SIG-M5 treated with dmso at 0.1 percent for 504 hours (cell line): ENCODE data around the gene SLC26A8.
"Not testable (repeated sequence)": the region's sequence is repeated elsewhere in the genome, so short reads cannot be mapped to it uniquely, and the experiment has no call there.

Experiments
- DNase-seq: peaks from one replicate; lab custom pipeline; 2025; ENCODE audit not compliant: unreplicated experiment; lab: John Stamatoyannopoulos, UW

Gene SLC26A8

GRCh38 chr6:35916893-35917292, 107.5 kb downstream of the SLC26A8 start:
- DNase-seq = not testable (repeated sequence)

GRCh38 chr6:35916056-35916455, 108.4 kb downstream of the SLC26A8 start:
- no peak for DNase-seq

GRCh38 chr6:35914536-35914935, 109.9 kb downstream of the SLC26A8 start:
- no peak for DNase-seq

- DNase-seq = no peak
Observed at GRCh38 chr6:35911871-35912653, 112.4 kb downstream of the SLC26A8 start.

- not testable (repeated sequence) for DNase-seq
Observed at GRCh38 chr6:35909571-35909970, 114.9 kb downstream of the SLC26A8 start.

DNA sequence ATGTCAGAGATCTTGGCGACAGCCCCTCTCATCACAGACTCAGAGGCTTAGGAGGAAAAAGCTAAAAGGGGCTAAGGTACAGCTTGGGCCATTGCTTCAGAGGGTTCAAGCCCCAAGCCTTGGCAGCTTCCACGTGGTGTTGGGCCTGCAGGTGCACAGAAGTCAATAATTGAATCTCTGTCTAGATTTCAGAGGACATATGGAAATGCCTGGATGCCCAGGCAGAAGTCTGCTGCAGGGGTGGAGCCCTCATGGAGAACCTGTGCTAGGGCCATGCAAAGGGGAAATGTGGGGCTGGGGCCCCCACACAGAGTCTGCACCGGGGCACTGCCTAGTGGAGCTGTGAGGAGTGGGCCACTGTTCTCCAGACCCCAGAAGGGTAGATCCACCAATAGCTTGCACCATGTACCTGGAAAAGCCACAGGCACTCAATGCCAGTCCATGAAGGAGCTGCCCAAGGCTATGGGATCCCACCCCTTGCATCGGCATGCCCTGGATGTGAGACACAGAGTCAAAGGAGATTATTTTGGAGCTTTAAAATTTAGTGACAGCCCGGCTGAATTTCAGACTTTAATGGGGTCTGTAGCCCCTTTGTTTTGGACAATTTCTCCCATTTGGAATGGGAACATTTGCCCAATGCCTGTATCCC, 115.6 kb downstream of the SLC26A8 start:
- not testable (repeated sequence) for DNase-seq

GRCh38 chr6:35907750-35908149, 116.7 kb downstream of the SLC26A8 start:
- no peak for DNase-seq

- DNase-seq = no peak
Observed at GRCh38 chr6:35906499-35906846, 118.0 kb downstream of the SLC26A8 start.

GRCh38 chr6:35905841-35906498, 118.5 kb downstream of the SLC26A8 start:
- DNase-seq = no peak

GRCh38 chr6:35905141-35905785, 119.2 kb downstream of the SLC26A8 start:
- no peak for DNase-seq

GRCh38 chr6:35903679-35904078, 120.8 kb downstream of the SLC26A8 start:
- no peak for DNase-seq

DNA sequence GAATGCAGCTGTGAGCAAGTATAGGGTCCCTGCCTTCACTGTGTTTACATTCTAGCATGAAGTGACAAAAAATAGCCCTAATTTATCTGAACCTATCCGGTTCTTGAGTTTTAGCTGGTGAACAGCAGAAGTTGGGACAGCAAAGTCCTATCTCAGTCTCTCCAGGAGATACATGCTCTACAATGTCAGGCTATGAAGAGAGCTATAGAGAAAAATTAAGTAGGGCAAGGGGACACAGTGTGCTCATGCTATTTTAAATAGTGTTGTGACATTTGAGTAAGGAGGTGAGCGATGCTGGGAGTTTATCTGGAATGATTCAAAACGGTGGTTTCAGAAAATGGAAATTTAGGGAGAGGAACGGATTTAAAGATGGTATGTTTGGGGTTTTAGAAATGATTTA, 124.0 kb downstream of the SLC26A8 start:
- DNase-seq = no peak

GRCh38 chr6:35898003-35898402, 126.4 kb downstream of the SLC26A8 start:
- DNase-seq = no peak

DNA sequence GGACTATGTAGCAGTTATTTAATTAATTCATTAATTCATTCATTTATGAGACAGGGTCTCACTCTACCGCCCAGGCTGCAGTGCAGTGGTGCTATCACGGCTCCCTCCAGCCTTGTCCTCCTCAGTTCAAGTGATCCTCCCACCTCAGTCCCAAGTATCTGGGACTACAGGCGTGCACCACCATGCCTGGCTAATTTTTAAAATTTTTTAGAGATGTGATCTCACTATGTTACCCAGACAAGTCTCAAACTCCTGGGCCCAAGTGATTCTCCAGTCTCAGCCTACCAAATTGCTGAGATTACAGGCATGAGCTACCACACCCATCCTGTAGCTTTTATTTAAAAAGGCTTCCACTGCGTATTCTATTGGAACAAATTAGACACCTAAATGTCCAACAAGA, 127.0 kb downstream of the SLC26A8 start:
- DNase-seq = no peak

GRCh38 chr6:35897036-35897435, 127.4 kb downstream of the SLC26A8 start:
- no peak for DNase-seq

DNA sequence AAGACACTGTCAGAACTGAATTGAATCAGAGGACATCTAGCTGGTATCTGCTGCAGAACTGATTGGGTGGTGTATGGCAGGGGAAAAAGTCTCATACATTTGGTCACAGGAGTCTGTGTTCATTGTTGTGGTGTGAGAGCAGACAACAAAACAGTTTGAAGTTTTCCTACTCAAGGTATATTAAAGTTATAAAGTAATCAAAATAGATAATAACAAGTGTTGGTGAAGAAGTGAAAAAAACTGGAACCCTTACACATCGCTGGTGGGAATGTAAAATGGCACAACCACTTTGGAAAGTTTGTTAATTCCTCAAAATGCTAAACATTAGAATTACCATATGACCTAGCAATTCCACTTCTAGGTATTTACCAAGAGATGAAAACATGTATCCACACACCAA, 128.2 kb downstream of the SLC26A8 start:
- DNase-seq = no peak

GRCh38 chr6:35895560-35895959, 128.9 kb downstream of the SLC26A8 start:
- no peak for DNase-seq

- DNase-seq = no peak
Observed at GRCh38 chr6:35894776-35895175, 129.7 kb downstream of the SLC26A8 start.
